Glomerular visceral epithelial cell (primary cell): ENCODE data around the gene DUSP7.
"Not testable (repeated sequence)": the region's sequence is repeated elsewhere in the genome, so short reads cannot be mapped to it uniquely, and the experiment has no call there.

Source experiments
- DNase-seq: peaks from one replicate; pipeline ENCODE4 v3.0.0-alpha.2; 2016; ENCODE audit errors: extremely low spot score

Gene DUSP7

GRCh38 chr3:52049503-52049902 lies 6.9 kb downstream of the DUSP7 start:
- no peak for DNase-seq

DNA sequence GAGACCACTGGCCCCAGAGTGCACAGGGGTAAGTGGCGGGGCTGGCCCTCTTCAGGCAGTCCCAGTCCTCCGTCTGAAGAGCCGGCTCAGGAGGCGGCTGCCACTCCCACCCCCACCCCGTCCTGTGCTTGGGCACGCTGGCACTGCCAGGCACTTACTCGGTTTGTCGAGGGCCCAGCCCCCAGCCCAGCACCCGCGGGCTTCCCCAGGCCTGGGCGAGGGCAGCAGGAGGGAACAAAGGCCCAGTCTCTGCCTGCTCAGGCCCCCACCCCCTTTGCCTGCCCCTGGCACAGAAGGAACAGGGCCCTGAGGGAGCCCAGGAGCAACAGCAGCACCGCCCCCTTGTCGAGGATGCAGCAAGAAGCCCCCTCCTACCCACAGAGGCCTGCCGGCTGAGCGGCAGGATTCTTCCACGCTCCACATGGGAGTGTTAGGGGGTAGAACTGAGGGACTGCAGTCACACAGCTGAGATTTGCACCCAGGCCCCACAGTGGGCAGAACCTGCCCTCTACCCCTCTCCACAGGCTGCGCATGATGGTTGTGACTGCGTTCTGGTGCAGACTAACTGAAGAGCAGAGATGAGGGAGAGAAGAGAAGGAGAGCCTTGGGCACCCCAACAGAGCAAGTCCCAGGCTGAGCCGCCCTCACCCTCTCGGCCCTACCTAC lies 8.9 kb downstream of the DUSP7 start:
- DNase-seq = peak; percentile 55

GRCh38 chr3:52046902-52047239 lies 9.5 kb downstream of the DUSP7 start:
- DNase-seq = no peak

DNA sequence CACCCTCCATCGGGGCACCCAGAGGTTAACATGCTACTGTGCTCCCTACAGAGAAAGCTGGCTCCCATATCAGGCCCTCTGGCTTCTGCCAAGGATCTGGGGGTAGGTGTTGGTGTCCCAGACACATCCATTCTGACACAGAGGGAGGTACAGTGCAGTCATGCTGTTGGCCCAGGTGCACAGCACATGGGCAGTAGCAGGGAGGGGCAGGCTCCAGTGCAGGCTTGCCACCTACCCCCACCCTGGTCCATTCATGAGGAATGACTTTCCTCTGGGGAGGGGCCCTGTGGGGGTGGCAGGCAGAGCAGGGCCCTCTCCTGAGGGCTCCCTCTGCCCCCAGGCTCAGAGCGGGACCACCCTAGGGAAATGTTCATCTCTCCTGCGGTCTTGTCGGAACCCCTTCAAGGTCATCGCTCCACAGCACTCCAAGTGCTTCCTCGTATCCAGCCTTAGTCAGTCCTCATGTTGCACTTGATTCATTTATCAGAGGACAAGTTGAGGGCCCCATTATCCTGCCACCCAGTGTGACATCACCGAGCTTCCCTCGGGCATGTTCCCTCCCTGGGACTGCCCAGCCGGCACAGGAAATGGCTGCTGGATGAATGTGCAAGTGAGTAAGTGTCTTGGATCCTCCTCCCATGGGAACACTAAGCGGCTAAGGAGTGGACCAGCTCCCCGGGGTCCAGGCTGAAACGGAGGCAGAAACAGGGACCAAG lies 10.0 kb downstream of the DUSP7 start:
- DNase-seq = peak; percentile 89

DNA sequence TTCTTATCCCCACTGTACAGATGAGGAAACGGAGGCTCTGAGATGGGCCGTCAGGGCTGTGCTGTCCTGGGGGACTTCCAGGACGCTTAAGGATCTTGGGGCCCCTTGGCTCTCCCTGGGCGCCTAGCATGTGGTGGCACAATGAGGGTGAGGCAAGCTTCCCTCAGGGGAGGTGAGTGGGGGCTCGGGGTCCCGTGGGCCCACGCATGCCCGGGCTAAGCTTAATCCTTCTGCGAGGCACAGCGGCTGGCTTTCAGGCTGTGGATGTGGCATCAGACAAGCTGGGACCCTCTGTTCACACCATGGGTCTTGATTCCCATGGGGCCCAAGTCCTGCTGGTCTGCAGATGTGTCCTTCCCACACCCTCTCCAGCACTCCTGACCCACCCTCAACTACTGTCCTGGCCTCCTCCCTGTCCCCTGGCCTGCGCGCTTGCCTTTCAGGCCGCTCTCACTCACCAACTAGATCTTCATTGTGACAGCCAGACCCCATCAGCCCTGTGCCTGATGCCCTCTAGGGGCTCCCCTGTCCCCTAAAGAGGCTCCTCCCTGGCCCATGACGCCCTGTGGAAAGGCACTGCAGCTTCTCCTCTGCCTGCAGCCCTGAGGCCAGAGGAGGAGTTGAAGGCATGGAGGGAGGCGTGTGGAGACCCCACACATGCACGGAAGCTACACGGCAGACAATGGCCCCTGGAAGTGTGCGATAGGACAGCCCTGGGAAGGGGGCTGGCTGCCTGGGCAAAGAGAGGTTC lies 11.3 kb downstream of the DUSP7 start:
- DNase-seq = no peak

DNA sequence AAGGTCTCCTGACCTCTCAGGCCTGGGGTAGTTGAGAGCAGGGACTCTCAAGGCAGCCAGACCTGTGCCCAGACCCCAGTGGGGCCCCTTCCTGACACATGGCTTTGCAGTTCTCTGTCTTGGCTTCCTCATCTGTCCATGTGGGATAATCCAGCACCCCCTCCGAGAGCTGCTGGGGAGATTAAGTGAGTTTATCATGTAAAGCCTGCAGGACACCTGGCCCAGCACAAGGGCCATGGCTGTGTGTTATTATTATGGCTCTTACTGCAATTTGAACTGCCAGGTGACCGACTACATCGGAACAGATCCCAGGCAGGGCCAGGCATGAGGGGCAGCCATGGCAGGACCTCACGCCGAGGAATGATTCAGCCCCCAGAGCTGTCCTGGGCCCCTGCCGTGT lies 12.6 kb downstream of the DUSP7 start:
- no peak for DNase-seq

DNA sequence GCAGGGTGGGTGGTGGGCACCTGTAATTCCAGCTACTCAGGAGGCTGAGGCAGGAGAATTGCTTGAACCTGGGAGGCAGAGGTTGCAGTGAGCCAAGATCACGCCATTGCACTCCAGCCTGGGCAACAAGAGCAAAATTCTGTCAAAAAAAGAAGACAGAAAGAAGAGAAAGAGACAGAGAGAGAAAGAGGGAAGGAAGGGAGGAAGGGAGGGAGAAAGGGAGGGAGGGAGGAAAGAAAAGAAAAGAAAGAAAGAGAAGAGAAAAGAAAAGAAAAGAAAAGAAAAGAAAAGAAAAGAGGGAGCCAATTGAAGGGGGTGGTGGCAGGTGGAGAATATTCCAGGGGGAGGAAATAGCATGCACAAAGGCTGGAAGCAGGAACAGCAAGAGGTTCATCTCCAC lies 13.3 kb downstream of the DUSP7 start:
- not testable (repeated sequence) for DNase-seq

DNA sequence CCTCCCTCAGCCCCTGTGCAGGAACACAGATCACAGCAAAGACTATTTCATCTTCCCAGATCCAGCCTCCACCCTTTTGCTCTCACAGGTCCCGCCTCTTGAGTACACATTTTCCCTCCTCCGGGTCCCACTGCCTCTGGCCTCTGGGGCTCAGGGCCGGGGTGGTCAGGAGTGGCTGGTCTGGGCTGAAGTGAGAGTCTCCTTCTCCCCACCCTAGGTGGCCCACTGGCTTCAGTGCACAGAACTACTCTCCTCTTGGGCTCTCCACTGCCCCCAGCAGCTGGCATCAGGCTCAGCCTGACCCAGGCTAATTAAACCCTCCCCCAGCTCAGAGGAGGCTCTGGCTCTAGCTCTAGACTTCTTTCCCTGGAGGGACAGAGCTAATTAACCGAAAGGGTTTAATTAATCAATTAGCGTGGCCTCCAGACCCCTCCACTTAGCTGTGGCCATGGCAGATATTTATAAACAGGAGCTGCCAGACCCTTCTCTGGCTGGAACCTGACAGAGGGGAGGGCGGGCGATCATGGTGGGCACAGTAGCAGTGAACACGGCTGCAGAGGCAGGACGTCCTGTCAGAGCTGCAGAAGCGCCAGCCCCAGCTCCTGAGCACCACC lies 15.1 kb downstream of the DUSP7 start:
- no peak for DNase-seq

GRCh38 chr3:52040600-52040999 lies 15.8 kb downstream of the DUSP7 start:
- DNase-seq = no peak

DNA sequence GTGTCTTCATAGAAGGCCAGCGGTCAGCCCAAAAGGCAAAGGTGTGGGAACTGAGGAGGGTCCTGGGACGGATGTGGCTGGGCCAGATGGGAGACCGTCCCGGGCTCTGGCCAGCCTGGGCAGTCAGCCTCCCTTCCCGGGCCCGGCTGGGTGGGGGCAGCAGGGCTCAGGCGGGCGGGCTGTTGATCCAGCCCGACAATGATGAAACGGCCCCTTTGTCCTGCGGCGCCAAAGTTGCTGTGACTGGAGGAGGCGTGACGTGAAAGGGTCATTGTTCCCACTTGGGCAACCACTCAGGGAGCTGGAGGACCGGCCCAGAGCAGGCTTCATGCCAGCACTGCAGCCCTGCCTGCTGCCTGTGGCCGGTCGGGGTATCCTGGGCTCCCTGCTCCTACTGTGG lies 16.5 kb downstream of the DUSP7 start:
- no peak for DNase-seq

DNA sequence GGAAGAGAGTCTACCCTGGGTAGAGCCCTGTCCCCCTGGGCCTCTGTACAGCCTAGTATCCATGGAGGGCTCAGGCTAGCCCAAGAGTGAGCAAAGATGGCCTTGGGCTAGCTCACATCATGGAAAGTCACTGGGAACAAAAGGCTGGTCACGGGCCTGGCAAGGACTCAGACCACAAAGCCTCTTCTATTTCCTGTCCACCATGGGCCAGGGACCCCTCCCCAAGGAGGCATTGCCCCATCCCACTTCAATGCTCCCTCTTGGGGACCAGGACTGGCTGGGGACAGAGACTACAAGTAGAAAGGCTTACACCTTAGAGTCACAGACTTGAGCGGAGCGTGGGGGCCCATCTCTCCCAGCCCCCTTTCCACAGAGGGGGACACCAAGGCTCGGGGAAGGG lies 16.9 kb downstream of the DUSP7 start:
- DNase-seq = no peak

DNA sequence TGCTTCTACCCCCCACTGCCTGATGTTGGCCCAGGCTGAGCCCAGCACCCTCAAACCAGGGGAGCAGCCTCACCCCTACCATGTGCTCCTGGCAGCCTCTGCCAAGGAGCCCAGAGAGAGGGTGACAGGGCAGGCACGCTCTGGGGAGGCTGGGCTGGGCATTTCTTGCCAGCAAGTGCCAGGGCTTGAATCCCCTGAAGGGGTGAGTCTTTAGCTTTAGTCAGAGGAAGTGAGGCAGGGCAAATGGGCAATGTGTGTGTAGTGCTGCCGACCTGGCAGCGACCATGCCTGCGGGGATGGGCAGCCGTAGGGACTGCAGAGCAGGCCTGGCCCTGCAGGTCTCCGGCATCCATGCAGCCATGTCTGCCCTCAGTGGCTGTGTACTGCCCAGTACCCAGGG lies 18.1 kb downstream of the DUSP7 start:
- no peak for DNase-seq

DNA sequence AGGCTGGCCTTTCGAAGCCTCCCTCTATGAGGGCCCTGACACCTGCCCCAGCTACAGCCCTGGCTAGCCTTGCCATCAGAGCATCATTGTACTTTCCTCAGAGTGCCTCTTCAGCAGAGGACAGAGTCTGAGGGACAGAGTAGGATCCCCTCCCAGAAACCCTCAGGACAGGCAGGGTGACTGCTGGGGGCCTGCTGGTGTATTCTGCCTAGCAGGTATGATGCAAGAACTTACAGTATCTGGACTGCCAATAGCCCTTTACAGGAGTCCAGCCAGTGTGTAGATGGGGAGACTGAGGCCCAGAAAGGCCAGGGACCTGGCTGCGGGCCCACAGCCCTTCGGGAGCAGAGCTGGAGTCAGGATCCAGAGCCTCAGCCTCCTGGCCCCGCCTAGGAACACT lies 19.1 kb downstream of the DUSP7 start:
- DNase-seq = no peak

DNA sequence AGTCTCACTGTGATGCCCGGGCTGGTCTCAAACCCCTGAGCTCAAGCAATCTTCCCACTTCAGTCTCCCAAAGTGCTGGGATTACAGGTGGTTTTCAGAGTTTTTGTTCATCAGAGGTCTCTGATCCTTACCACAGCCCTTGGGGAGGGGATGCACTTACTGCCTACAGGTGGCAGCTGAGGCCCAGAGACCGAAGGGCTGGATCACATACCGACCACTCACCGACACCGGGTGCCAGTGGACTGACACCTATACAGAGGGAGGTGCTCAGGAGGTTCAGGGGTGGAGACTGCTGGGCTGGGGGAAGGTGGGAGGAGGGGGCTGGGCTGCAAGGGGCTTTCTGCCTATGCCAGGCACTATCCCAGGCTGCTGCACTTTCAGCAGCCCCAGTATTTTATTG lies 19.5 kb downstream of the DUSP7 start:
- DNase-seq = no peak

- no peak for DNase-seq
Measured at GRCh38 chr3:52036222-52036694, 20.1 kb downstream of the DUSP7 start.

DNA sequence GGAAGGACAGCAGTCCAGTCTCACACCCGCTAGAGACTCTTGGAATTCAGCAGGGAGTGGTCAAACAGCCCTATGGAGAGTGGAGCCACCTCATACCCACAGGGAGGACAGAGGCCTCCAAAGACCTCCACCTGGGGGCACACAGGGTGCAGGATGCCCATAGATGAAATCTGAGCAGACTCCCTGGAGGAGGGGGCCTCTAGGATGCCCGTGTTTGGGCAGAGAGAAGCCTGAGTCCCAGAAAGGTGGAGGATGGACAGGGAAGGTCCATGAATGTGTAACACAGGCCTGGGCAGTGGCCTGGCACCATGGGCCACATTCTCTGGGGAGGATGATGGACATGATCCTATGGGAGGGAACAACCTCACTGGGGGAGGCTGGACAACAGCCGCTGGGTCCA lies 21.7 kb downstream of the DUSP7 start:
- no peak for DNase-seq

DNA sequence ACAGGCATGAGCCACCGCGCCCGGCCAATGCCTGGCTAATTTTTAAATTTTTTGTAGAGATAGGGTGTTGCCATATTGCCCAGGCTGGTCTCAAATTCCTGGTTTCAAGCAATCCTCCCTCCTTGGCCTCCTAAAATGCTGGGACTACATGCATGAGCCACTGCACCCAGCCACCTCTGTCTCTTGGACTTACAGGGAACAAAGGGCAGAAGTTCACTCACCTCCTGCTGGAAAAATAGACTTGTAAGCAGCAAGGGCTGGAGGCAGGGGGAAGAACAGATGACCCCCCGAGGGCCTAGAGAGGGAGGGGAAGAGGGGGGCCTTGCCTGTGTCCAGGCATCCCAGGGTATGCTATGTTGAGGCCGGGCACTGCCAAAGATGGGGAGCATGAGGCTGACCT lies 22.2 kb downstream of the DUSP7 start:
- DNase-seq = no peak

DNA sequence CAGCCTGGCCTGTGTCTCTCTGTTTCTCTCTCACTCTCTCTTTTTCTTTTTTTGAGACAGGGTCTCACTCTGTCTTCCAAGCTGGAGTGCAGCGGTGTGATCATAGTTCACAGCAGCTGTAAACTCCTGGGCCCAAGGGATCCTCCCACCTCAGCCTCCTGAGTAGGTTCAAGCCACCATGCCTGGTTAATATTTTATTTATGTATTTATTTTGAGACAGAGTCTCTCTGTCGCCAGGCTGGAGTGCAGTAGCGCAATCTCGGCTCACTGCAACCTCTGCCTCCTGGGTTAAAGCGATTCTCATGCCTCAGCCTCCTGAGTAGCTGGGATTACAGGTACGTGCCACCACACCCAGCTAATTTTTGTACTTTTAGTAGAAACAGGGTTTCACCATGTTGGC lies 22.6 kb downstream of the DUSP7 start:
- not testable (repeated sequence) for DNase-seq

DNA sequence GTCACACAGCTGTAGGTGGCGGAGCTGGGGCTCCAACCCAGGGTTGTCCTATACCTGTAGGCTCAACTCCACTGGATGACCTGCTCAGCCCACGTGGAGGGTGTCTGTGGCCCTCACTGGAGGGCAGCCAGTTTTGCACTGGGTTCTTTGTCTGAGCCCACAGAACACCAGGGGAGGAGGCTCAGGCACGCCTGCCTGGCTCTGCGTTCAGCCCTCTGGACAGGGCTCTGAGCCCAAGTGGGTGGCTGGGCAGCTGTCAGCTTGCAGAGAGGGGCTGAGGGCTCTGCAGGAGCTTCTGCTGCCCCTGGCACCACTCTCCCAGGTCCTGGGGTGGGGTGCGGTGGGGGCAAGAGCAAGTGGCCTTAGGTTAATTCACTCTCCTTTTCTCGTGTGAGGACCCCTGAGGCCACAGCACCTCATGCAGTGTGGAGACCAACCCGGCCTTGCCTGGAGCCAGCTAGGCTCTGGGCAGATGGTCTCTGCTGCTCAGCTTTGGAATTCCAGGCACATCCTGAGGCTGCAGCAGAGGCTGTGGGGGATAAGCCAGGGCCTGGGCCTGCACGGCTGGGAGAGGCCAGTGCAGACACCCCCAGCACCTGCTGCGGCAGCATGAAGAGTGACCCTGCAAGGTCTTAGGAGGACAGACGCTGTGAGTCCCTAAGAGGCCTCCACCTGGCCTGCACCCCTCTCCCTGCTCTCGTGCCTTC lies 23.5 kb downstream of the DUSP7 start:
- DNase-seq = no peak

GRCh38 chr3:52031896-52032295 lies 24.5 kb downstream of the DUSP7 start:
- no peak for DNase-seq

DNA sequence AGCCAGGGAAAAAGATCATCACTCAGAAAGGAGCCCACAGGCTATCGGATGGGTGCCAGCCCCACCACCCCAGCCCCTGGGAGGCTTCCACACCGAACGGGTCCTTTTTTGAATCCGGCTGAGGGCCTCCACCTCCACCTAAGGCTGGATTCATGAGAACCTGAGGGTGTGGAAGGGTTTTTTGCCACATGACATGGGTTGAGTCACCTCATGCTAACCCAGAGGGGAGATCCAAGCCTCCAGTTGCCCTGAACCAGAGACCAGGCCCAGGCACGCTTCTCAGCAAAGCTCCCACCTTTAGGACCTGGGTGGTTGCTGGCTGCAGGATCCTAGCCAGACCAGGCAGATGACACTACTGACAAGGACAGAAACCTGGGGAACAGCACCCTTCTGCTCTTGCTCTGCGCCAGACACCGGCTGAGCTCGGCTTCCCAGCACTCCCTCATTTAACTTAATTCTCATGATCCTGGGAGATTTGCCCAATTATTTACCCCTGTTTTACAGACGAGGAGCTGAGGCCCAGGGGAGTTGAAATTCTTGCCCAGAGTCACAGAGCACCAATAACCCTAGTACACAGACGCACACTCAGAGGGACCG lies 25.6 kb downstream of the DUSP7 start:
- DNase-seq = no peak

- DNase-seq = no peak
Measured at GRCh38 chr3:52029535-52029934, 26.8 kb downstream of the DUSP7 start.
